ENCODE results near the gene CMTM5.

The CMTM5 gene

GRCh38 chr14:23377573-23378563 is 1.0 kb downstream of the CMTM5 start:
- Histone ChIP-seq H3K4me3 (ENCODE audit: severe bottlenecking) (no peak overlapping the region), H3K4me1 (ENCODE audit: insufficient read depth, poor library complexity, severe bottlenecking) (no peaks in the 10 kb centered on the region)
- no peak for DNase-seq (ENCODE audit: low spot score)

GRCh38 chr14:23378612-23379220 is 1.9 kb downstream of the CMTM5 start:
- Histone ChIP-seq H3K27me3 (ENCODE audit: insufficient read depth, poor library complexity, severe bottlenecking) (no peaks in the 10 kb centered on the region), H3K27ac (ENCODE audit: poor library complexity, severe bottlenecking) (no peak overlapping the region), H3K9me3 (ENCODE audit: severe bottlenecking) (no peaks in the 10 kb centered on the region), H3K36me3 (ENCODE audit: low read depth) (no peaks in the 10 kb centered on the region), H3K4me1 (ENCODE audit: insufficient read depth, poor library complexity, severe bottlenecking) (no peaks in the 10 kb centered on the region), H3K4me3 (ENCODE audit: severe bottlenecking) (no peak overlapping the region)
- DNase-seq (ENCODE audit: low spot score) (no peak), ATAC-seq (ENCODE audit: low read depth) (no peak)
- no peak for TF ChIP-seq CTCF (IDR thresholded peaks at IDR 0.05; ENCODE audit: poor library complexity, severe bottlenecking)

More at GRCh38 chr14:23377573-23378563, 1.0 kb downstream of the CMTM5 start:
- ATAC-seq (ENCODE audit: low read depth) = no peak
- H3K27ac ChIP-seq (ENCODE audit: poor library complexity, severe bottlenecking) = no peak overlapping the region
- H3K9me3 ChIP-seq (ENCODE audit: severe bottlenecking) = no peaks in the 10 kb centered on the region
- no peak for TF ChIP-seq CTCF (IDR thresholded peaks at IDR 0.05; ENCODE audit: poor library complexity, severe bottlenecking)
- no peaks in the 10 kb centered on the region for H3K27me3 ChIP-seq (ENCODE audit: insufficient read depth, poor library complexity, severe bottlenecking)
- no peaks in the 10 kb centered on the region for H3K36me3 ChIP-seq (ENCODE audit: low read depth)

GRCh38 chr14:23379366-23380196 is 2.7 kb downstream of the CMTM5 start:
- DNase-seq (ENCODE audit: low spot score) (peak; percentile 78), ATAC-seq (ENCODE audit: low read depth) (peak; percentile 88)
- H3K4me3 ChIP-seq (ENCODE audit: severe bottlenecking) = no peak overlapping the region

GRCh38 chr14:23380197-23380914 is 3.5 kb downstream of the CMTM5 start:
- H3K27ac ChIP-seq (ENCODE audit: poor library complexity, severe bottlenecking) = no peak overlapping the region
- no peak for DNase-seq (ENCODE audit: low spot score)
- peak; percentile 76 for TF ChIP-seq CTCF (IDR thresholded peaks at IDR 0.05; ENCODE audit: poor library complexity, severe bottlenecking)
- no peaks in the 10 kb centered on the region for H3K36me3 ChIP-seq (ENCODE audit: low read depth)
- no peak overlapping the region for H3K4me3 ChIP-seq (ENCODE audit: severe bottlenecking)
- H3K4me1 ChIP-seq (ENCODE audit: insufficient read depth, poor library complexity, severe bottlenecking) = no peaks in the 10 kb centered on the region
- no peaks in the 10 kb centered on the region for H3K9me3 ChIP-seq (ENCODE audit: severe bottlenecking)
- no peaks in the 10 kb centered on the region for H3K27me3 ChIP-seq (ENCODE audit: insufficient read depth, poor library complexity, severe bottlenecking)
- no peak for ATAC-seq (ENCODE audit: low read depth)

More at GRCh38 chr14:23379366-23380196, 2.7 kb downstream of the CMTM5 start:
- Histone ChIP-seq H3K27ac (ENCODE audit: poor library complexity, severe bottlenecking) (no peak overlapping the region), H3K27me3 (ENCODE audit: insufficient read depth, poor library complexity, severe bottlenecking) (no peaks in the 10 kb centered on the region), H3K4me1 (ENCODE audit: insufficient read depth, poor library complexity, severe bottlenecking) (no peaks in the 10 kb centered on the region), H3K36me3 (ENCODE audit: low read depth) (no peaks in the 10 kb centered on the region), H3K9me3 (ENCODE audit: severe bottlenecking) (no peaks in the 10 kb centered on the region)
- peak; percentile 97 for TF ChIP-seq CTCF (IDR thresholded peaks at IDR 0.05; ENCODE audit: poor library complexity, severe bottlenecking)
